Sigmoid colon (tissue), 7 donors: Measurements from ENCODE around the gene SCAPER. TPM values are rescaled to one million over a fixed set of nuclear protein-coding genes. Genes with fewer than 3 reads are reported as not detected.
"Not testable (repeated sequence)": the region's sequence is repeated elsewhere in the genome, so short reads cannot be mapped to it uniquely, and the experiment has no call there.

Experiments
- DNase-seq: peaks from one replicate; pipeline ENCODE4 v3.0.0-alpha.2; 2019
- H3K27ac ChIP-seq, 4 donors: fragments of 200-600 bp; sonication (generic); one replicate each; pipeline ENCODE4 v1.5.1; 2016 to 2019; ENCODE audit warnings: mild to moderate bottlenecking in 1 of 4
- H3K27me3 ChIP-seq, 3 donors: fragments of 200-600 bp; sonication (generic); one replicate each; pipeline ENCODE4 v1.5.1; 2019; ENCODE audit warnings: mild to moderate bottlenecking in 1 of 3
- H3K36me3 ChIP-seq, 4 donors: fragments of 200-600 bp; sonication (generic); one replicate each; pipeline ENCODE4 v1.5.1; 2016 to 2019
- H3K4me1 ChIP-seq, 4 donors: fragments of 200-600 bp; sonication (generic); one replicate each; pipeline ENCODE4 v1.5.1; 2017 to 2019
- H3K4me3 ChIP-seq, 4 donors: fragments of 200-600 bp; sonication (generic); one replicate each; pipeline ENCODE4 v1.5.1; 2017 to 2019; ENCODE audit warnings: mild to moderate bottlenecking in 2 of 4, moderate library complexity in 1 of 4
- H3K9me3 ChIP-seq, 4 donors: fragments of 200-600 bp in 3 of 4; sonication (generic) in 3 of 4; one replicate each; pipeline versions ENCODE4 v1.5.1 to v1.6.1; 2013 to 2019
- EP300 ChIP-seq, 4 donors: sonication (generic); formaldehyde crosslinking; IDR thresholded peaks; one replicate each; pipeline ENCODE4 v1.6.1; 2017; ENCODE audit warnings: antibody characterized with exemption in 4 of 4
- POLR2A ChIP-seq, 2 donors: fragments of 450-650 bp; IDR thresholded peaks; one replicate each; pipeline ENCODE4 v1.6.1; 2016; ENCODE audit warnings: antibody characterized with exemption in 2 of 2, mild to moderate bottlenecking in 2 of 2, moderate library complexity in 2 of 2
- POLR2AphosphoS5 ChIP-seq, 4 donors: sonication (generic); formaldehyde crosslinking; IDR thresholded peaks; one replicate each; pipeline ENCODE4 v1.6.1; 2017; ENCODE audit warnings: antibody characterized with exemption in 4 of 4
- WGBS, 2 donors: extraction: QIAGEN DNeasy Blood & Tissue Kit; methylation state at CpG; one replicate each; pipeline ENCODE4 v1.1.7; 2013; 5-methylcytosine and 5-hydroxymethylcytosine counted together
- intact Hi-C: fragments of 100-400 bp; cut with DNase I; formaldehyde crosslinking; loops from one replicate; pipeline ENCODE4 v1.15.1; 2023
- polyA plus RNA-seq, 3 donors: library from polyadenylated mRNA; stranded (reverse); fragments of 200-250 nt; gene quantifications; one replicate each; pipeline ENCODE4 v1.2.3, GENCODE V29; 2013
- total RNA-seq, 4 donors: library from RNA; depleted of rRNA; stranded (reverse); fragments of >200 nt; gene quantifications; one replicate each; pipeline ENCODE4 v1.1.0, GENCODE V29; 2016
- TF ChIP-seq, protein P1 (sequence below), 4 experiments: fragments of 450-650 bp in 3 of 4; fragments of 200-600 bp in 1 of 4; IDR thresholded peaks; one replicate each; pipeline ENCODE4 v1.5.1; 2016 to 2019; ENCODE audit warnings: antibody characterized with exemption in 4 of 4, mild to moderate bottlenecking in 3 of 4, moderate library complexity in 2 of 4
- donor health status: healthy with polysubstance abuse.
- donor health status: Bipolar disorder and iron deficiency.
- donor health status: healthy.

SCAPER gene
- total and polyA plus RNA-seq, 7 donors = 5.3 to 40.7 (median 22.5) TPM

DNA sequence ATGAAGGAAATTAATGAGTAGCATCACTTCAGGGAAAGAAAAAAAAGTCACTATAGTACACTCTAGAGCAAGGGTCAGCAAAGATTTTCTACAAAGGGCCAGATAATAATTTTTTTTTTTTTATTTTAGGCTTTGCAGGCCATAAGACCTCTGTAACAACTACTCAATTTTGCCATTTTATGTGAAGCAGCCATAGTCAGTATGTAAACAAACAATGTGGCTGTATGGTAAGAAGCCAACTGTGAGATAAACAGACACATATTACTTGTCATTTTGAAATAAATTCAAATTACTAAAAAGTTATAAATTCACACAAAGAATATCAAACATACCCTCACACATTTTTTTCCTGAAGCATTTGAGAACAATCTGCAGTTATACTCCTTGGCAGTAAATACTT is 40.6 kb downstream of the SCAPER start:
- DNase-seq = no peak
- H3K9me3 ChIP-seq = no peaks in the 10 kb centered on the region
- H3K4me3 ChIP-seq = no peak overlapping the region
- no peak overlapping the region for H3K27ac ChIP-seq
- TF ChIP-seq, protein P1, sequence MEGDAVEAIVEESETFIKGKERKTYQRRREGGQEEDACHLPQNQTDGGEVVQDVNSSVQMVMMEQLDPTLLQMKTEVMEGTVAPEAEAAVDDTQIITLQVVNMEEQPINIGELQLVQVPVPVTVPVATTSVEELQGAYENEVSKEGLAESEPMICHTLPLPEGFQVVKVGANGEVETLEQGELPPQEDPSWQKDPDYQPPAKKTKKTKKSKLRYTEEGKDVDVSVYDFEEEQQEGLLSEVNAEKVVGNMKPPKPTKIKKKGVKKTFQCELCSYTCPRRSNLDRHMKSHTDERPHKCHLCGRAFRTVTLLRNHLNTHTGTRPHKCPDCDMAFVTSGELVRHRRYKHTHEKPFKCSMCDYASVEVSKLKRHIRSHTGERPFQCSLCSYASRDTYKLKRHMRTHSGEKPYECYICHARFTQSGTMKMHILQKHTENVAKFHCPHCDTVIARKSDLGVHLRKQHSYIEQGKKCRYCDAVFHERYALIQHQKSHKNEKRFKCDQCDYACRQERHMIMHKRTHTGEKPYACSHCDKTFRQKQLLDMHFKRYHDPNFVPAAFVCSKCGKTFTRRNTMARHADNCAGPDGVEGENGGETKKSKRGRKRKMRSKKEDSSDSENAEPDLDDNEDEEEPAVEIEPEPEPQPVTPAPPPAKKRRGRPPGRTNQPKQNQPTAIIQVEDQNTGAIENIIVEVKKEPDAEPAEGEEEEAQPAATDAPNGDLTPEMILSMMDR (IDR thresholded peaks at IDR 0.05) = no peak
- TF ChIP-seq EP300 (IDR thresholded peaks at IDR 0.05) (no peak), POLR2AphosphoS5 (IDR thresholded peaks at IDR 0.05) (no peak), POLR2A (IDR thresholded peaks at IDR 0.05) (no peak)
- no peaks in the 10 kb centered on the region for H3K27me3 ChIP-seq
- H3K36me3 ChIP-seq = no peaks in the 10 kb centered on the region
- H3K4me1 ChIP-seq = peaks cover 0 to 26% (median 17%) of the 10 kb centered on the region in 4 donors
- intact Hi-C loops = no loop called here

DNA sequence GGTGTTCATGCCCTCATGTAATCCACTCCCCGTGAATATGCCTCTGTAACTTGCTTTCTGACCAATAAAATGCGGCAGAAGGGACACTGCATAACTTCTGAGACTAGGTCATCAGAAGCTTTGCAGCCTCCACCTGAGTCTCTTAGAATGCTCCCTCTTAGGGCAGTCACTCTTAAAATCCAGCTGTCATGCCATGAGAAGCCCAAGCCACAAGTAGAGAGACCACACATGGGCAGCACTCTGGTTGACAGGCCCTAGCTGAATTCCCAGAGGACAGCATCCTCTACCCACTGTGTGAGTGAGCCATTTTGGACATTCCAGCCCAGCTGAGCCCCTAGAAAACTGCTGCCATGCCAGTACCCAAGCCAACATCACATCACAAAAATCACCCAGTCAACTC is 41.4 kb downstream of the SCAPER start:
- Histone ChIP-seq H3K27ac (no peak overlapping the region), H3K9me3 (no peaks in the 10 kb centered on the region), H3K4me1 (peaks cover 0 to 26% (median 17%) of the 10 kb centered on the region in 4 donors), H3K36me3 (no peaks in the 10 kb centered on the region), H3K4me3 (no peak overlapping the region), H3K27me3 (no peaks in the 10 kb centered on the region)
- DNase-seq = no peak
- WGBS, 2 donors = 93 to 94% methylated on average over 2 of the region's 2 CpGs
- intact Hi-C loops = no loop called here
- TF ChIP-seq POLR2AphosphoS5 (IDR thresholded peaks at IDR 0.05) = no peak
- TF ChIP-seq EP300 (IDR thresholded peaks at IDR 0.05) = no peak
- TF ChIP-seq, protein P1 (IDR thresholded peaks at IDR 0.05) = no peak
- TF ChIP-seq POLR2A (IDR thresholded peaks at IDR 0.05) = no peak

DNA sequence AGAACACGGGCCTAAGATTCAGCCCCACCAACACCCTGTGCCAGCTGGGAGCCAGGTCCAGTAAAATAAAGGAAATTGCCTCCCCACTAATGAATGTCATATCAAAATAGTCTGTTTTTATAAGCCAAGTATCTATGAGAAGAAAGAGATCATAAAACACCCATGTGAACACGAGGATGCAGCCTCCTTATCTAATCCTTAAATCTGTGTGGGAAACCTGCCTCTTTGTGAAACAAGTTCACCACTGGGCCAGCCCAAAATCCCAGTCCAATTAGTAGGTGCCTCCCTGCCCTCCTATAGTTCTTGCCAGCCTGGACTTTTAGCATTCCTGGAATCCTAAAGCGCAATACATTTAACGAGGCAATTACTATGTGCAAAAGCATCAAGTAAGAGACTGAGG is 42.0 kb downstream of the SCAPER start:
- intact Hi-C loops = no loop called here
- no peak overlapping the region for H3K27ac ChIP-seq
- H3K9me3 ChIP-seq = no peaks in the 10 kb centered on the region
- no peak for TF ChIP-seq POLR2AphosphoS5 (IDR thresholded peaks at IDR 0.05)
- TF ChIP-seq EP300 (IDR thresholded peaks at IDR 0.05) = no peak
- TF ChIP-seq, protein P1 (IDR thresholded peaks at IDR 0.05) = no peak
- no peak overlapping the region for H3K4me3 ChIP-seq
- no peaks in the 10 kb centered on the region for H3K36me3 ChIP-seq
- DNase-seq = no peak
- H3K27me3 ChIP-seq = no peaks in the 10 kb centered on the region
- H3K4me1 ChIP-seq = peaks cover 0 to 26% (median 17%) of the 10 kb centered on the region in 4 donors
- 62 to 75% methylated on average over 4 of the region's 4 CpGs for WGBS, 2 donors

DNA sequence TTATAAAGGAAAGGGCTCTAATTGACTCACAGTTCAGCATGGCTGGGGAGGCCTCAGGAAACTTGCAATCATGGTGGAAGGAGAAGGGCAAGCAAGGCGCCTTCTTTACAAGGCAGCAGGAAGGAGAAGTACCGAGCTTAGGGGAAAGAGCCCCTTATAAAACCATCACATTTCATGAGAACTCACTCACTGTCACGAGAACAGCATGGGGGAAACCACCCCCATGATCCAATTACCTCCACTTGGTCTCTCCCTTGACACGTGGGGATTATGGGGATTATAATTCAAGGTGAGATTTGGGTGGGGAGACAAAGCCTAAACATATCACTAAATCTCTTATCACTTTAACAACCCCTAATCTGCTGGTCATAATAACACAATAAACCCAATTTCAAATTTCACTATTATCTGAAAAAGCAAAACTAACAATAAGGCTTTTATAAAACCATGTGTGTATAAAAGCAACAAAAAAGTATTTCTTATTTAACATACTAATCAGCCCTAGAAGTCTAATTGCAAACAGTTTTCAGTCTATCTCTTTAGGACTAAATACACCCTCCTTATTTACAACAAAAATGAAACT is 43.2 kb downstream of the SCAPER start:
- 62 to 76% methylated on average over 4 of the region's 4 CpGs for WGBS, 2 donors
- Histone ChIP-seq H3K27ac (no peak overlapping the region), H3K4me1 (peaks cover 0 to 22% (median 15%) of the 10 kb centered on the region in 4 donors), H3K4me3 (no peak overlapping the region), H3K27me3 (no peaks in the 10 kb centered on the region), H3K36me3 (peaks cover 0 to 1% (median 0%) of the 10 kb centered on the region in 4 donors), H3K9me3 (no peaks in the 10 kb centered on the region)
- intact Hi-C loops = no loop called here
- DNase-seq = no peak
- no peak for TF ChIP-seq EP300 (IDR thresholded peaks at IDR 0.05)

DNA sequence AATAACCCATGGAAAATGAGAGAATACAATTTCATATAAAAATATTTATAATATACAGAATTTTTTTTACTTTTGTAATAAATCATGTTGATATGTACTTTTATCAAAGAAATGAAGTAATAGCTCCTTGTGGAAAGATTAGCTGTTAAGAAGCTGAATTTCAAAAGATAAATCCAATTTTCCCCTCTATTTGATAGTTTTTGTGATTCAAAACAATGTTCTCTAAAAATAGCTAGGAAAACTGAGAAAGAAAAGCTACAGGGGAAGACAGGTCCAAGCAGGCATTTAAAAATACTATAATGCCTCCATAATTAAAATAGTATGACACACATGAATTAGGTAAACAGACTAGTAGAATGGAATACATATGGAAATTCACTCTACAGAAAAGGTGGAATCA is 44.9 kb downstream of the SCAPER start:
- intact Hi-C loops = no loop called here

DNA sequence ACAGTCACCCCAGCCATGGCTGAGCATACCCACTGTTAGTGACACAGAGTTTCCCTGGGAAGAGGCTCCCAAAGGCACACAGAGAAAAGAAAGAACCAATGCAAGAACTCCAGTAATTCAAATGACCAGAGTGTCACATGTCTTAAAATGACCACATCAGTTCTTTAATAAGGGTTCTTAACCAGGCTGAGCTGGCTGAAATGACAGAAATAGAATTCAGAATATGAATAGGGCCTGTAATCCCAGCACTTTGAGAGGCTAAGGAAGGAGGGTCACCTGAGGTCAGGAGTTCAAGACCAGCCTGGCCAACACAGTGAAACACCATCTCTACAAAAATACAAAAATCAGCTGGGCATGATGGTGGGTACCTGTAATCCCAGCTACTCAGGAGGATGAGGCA is 54.8 kb downstream of the SCAPER start:
- H3K36me3 ChIP-seq = peaks cover 0 to 11% (median 3%) of the 10 kb centered on the region in 4 donors
- H3K4me3 ChIP-seq, H3K27me3 ChIP-seq, H3K9me3 ChIP-seq, intact Hi-C loops, H3K27ac ChIP-seq, H3K4me1 ChIP-seq, DNase-seq: not testable (repeated sequence)

More for the DNA sequence above, 44.9 kb downstream of the SCAPER start:
- TF ChIP-seq EP300 (IDR thresholded peaks at IDR 0.05) (no peak), POLR2AphosphoS5 (IDR thresholded peaks at IDR 0.05) (no peak), POLR2A (IDR thresholded peaks at IDR 0.05) (no peak)
- TF ChIP-seq, protein P1 (IDR thresholded peaks at IDR 0.05) = no peak
- Histone ChIP-seq H3K36me3 (peaks cover 0 to 13% (median 0%) of the 10 kb centered on the region in 4 donors), H3K27ac (no peak overlapping the region), H3K4me1 (peaks cover 0 to 6% (median 2%) of the 10 kb centered on the region in 4 donors), H3K9me3 (peaks cover 0 to 2% (median 0%) of the 10 kb centered on the region in 4 donors), H3K4me3 (no peak overlapping the region), H3K27me3 (no peaks in the 10 kb centered on the region)
- no peak for DNase-seq
